Measurements from ENCODE around the gene BEST3.

BEST3 gene

DNA sequence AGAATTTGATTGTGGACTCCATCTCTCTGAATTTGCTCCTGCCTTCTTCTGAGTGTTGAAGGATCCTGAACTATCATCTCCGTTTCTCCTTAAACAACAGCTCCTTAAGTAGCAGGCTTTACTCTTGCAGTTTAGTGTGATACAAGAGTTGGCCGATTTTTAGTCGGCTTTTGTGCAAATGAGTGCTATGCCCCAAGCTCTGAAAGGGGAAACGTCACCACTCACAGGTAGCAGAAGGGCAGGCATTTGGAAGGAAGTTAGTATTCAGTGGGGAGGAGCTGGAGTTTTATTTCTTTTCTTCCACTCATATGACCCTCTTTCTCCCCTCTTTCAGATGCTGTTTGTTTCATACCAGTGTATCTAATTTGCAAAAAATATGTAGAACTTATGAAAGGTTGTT lies 51.9 kb downstream of the BEST3 start:
- no peak for DNase-seq (ENCODE audit: low spot score)
- POLR2A ChIA-PET (ENCODE audit: low non-redundant PET) = no interaction called here
- TF ChIP-seq, protein P1, sequence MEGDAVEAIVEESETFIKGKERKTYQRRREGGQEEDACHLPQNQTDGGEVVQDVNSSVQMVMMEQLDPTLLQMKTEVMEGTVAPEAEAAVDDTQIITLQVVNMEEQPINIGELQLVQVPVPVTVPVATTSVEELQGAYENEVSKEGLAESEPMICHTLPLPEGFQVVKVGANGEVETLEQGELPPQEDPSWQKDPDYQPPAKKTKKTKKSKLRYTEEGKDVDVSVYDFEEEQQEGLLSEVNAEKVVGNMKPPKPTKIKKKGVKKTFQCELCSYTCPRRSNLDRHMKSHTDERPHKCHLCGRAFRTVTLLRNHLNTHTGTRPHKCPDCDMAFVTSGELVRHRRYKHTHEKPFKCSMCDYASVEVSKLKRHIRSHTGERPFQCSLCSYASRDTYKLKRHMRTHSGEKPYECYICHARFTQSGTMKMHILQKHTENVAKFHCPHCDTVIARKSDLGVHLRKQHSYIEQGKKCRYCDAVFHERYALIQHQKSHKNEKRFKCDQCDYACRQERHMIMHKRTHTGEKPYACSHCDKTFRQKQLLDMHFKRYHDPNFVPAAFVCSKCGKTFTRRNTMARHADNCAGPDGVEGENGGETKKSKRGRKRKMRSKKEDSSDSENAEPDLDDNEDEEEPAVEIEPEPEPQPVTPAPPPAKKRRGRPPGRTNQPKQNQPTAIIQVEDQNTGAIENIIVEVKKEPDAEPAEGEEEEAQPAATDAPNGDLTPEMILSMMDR (conservative IDR thresholded peaks at IDR 0.05; ENCODE audit: low read depth) = no peak
- CTCF ChIA-PET = interaction anchor here (0.6 kb wide), 1 partner anchor 357 kb away, joined by 3 read pairs; no protein-coding TSS in a partner anchor
- H3K27ac ChIP-seq = no peak overlapping the region

DNA sequence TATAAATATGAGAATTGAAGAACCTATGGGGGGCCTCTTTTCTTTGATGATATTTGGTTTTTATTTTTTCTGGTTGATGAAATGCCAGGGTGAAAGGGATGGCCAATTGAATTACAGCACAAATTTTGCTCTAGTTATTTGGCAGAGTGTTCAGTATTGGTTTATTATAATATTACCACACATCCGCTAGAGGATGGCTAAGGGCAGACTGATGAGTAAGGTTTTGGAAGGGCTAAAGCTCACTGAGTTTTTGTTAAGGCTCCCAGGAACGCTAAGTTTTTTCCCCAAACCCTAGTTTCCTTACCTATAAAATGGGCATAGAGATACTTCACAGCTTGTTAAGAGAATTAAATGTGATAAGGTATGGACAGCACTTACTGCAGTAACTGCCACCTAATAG lies 54.1 kb downstream of the BEST3 start:
- TF ChIP-seq, protein P1 (conservative IDR thresholded peaks at IDR 0.05; ENCODE audit: low read depth) = no peak
- no peak overlapping the region for H3K27ac ChIP-seq
- ChIA-PET POLR2A (ENCODE audit: low non-redundant PET) (no interaction called here), CTCF (no interaction called here)
- no peak for DNase-seq (ENCODE audit: low spot score)

DNA sequence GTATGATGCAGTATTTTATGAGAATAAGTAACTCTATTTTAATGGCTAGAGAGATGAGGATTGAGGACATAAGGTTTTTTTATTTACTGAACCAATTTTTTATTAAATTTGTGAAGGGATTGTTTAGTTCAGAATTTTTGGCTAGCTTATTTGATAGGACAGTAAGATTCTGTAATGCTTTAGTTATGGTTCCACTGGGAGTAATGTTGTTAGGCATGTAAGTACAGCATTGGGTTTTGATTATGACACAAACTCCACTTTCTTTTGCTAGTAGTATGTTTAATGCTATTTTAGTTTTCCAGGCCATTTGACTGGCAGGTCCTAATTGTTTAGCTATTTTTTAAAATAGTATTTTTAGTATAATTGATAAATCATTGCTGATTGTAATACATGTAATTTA lies 54.6 kb downstream of the BEST3 start:
- CTCF ChIA-PET = no interaction called here
- no peak overlapping the region for H3K27ac ChIP-seq
- DNase-seq (ENCODE audit: low spot score) = no peak
- POLR2A ChIA-PET (ENCODE audit: low non-redundant PET) = no interaction called here
- TF ChIP-seq, protein P1 (conservative IDR thresholded peaks at IDR 0.05; ENCODE audit: low read depth) = no peak

DNA sequence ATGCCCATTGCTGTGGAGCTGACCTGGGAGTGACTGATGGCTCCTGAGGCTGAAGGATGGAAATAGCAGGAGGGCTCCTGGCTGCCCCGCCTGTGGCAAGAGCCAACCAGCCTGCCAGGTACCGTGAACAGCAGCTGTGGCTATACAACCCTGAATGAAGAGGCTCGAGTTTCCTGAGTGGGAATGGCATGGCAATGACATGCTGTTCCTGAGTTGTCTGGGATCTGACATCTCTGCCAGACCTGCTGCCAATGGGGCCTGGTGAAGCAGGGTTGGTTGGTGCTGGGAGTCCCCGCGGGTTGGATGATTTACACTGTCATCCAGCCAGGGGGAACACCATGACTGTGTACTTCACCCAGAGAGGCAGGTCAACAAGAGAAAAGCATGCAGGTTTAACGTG lies 56.6 kb downstream of the BEST3 start:
- ChIA-PET CTCF (no interaction called here), POLR2A (ENCODE audit: low non-redundant PET) (no interaction called here)
- no peak overlapping the region for H3K27ac ChIP-seq
- TF ChIP-seq, protein P1 (conservative IDR thresholded peaks at IDR 0.05; ENCODE audit: low read depth) = no peak
- DNase-seq (ENCODE audit: low spot score) = no peak

DNA sequence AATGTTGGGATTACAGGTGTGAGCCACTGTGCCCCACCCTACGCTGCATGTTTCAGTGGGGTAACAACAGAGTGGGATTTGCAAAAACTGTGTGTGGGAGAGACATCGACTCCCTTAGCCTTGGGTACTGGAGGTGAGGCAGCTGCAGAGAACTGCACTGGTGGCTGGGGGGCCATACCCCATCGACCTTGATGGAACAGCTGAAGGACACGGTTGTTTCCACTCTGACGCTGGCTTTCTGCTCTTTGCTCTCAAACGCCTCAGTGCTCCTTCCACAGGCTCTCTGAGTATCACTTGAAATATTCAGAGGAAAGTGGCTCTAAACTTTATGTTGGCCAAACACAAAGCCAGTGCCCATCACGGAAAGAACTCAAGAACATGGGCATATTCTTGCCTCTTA lies 57.6 kb downstream of the BEST3 start:
- no peak overlapping the region for H3K27ac ChIP-seq
- CTCF ChIA-PET = no interaction called here
- POLR2A ChIA-PET (ENCODE audit: low non-redundant PET) = no interaction called here
- TF ChIP-seq, protein P1 (conservative IDR thresholded peaks at IDR 0.05; ENCODE audit: low read depth) = no peak
- DNase-seq (ENCODE audit: low spot score) = no peak

DNA sequence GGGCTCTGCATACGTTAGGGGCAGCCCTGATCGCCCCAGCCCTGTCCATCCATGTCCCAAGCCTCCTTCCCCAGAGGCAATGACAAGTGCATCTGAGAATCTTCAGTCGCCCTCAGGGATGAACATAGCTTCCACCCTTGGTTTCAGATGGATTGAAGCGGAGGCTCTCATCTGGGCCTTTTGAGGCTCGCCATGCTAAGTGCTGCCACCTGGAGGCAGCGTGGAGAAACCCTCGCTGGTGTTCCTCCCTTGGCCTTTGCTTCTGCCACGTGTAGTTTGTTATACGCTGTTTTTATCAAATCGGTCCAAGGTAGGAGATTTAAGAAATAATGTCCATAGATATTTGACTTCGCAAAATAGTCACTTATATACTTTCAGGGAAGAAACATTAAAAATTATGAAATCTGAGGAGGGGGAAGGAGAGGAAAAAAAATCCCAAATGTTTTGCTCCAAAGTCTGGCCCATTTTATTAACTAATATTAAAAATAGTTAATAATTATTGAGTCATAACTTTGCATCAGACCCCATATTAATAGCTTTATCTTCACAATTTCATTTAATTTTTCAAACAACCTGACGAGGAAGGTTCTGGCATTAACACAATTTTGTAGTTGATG lies 59.6 kb downstream of the BEST3 start:
- TF ChIP-seq, protein P1 (conservative IDR thresholded peaks at IDR 0.05; ENCODE audit: low read depth) = peak; percentile 77
- POLR2A ChIA-PET (ENCODE audit: low non-redundant PET) = no interaction called here
- H3K27ac ChIP-seq = no peak overlapping the region
- peak; percentile 66 for DNase-seq (ENCODE audit: low spot score)
- CTCF ChIA-PET = interaction anchor here (0.6 to 1.5 kb wide), 9 partner anchors 11 to 1153 kb away, joined by 3 to 6 read pairs (median 3); no protein-coding TSS in a partner anchor

All from RWPE1 (cell line).